Esophagus muscularis mucosa (tissue), 3 donors: ENCODE data around the gene TARP.

Source experiments
- EP300 ChIP-seq: sonication (generic); formaldehyde crosslinking; IDR thresholded peaks from one replicate; pipeline ENCODE4 v1.6.1; 2017; ENCODE audit warnings: antibody characterized with exemption
- POLR2A ChIP-seq: fragments of 450-650 bp; IDR thresholded peaks from one replicate; pipeline ENCODE4 v1.6.1; 2017; ENCODE audit warnings: antibody characterized with exemption, moderate library complexity, mild to moderate bottlenecking, low read depth
- POLR2AphosphoS5 ChIP-seq, 2 donors: sonication (generic); formaldehyde crosslinking; IDR thresholded peaks; one replicate each; pipeline ENCODE4 v1.6.1; 2017; ENCODE audit warnings: antibody characterized with exemption in 2 of 2

- TF ChIP-seq POLR2A: no peak
- TF ChIP-seq POLR2AphosphoS5 (IDR thresholded peaks at IDR 0.05): no peak
- no peak for TF ChIP-seq EP300
These were observed 44.0 kb downstream of the TARP start for GRCh38 chr7:38229386-38229785.
